ENCODE data around the gene SLC6A3.

The SLC6A3 gene

GRCh38 chr5:1345876-1346626 lies 99.2 kb downstream of the SLC6A3 start:
- Histone ChIP-seq H3K27ac (ENCODE audit: low read length) (no peak overlapping the region), H4K20me1 (ENCODE audit: insufficient read depth, low read length) (no peaks in the 10 kb centered on the region), H3K4me2 (ENCODE audit: low read length) (peak overlapping the region; percentile 97), H2AFZ (ENCODE audit: low read depth, low read length) (no peak overlapping the region), H3K4me1 (ENCODE audit: low read length) (peaks cover 31% of the 10 kb centered on the region), H3K9me3 (ENCODE audit: insufficient read depth, low read length) (no peaks in the 10 kb centered on the region), H3K27me3 (ENCODE audit: low read depth, low read length) (no peaks in the 10 kb centered on the region), H3K9ac (ENCODE audit: low read length) (peak overlapping the region; percentile 88), H3K36me3 (replicated peaks; ENCODE audit: low read depth, low read length) (peaks cover 9% of the 10 kb centered on the region), H3K4me3 (ENCODE audit: low read length) (peak overlapping the region; percentile 100), H3K79me2 (ENCODE audit: low read length) (peaks cover 37% of the 10 kb centered on the region)
- no peak for TF ChIP-seq EZH2phosphoT487 (IDR thresholded peaks at IDR 0.05; ENCODE audit: low read depth)
- no peak for TF ChIP-seq CTCF (IDR thresholded peaks at IDR 0.05; ENCODE audit: low read depth, low read length)

- Histone ChIP-seq H3K4me1 (ENCODE audit: low read length) (peaks cover 31% of the 10 kb centered on the region), H3K9ac (ENCODE audit: low read length) (peak within 1 kb of the TSS; percentile 88), H4K20me1 (ENCODE audit: insufficient read depth, low read length) (no peaks in the 10 kb centered on the region), H2AFZ (ENCODE audit: low read depth, low read length) (no peak within 1 kb of the TSS; the same call in 1 of the 2 replicates), H3K9me3 (ENCODE audit: insufficient read depth, low read length) (no peaks in the 10 kb centered on the region), H3K27ac (ENCODE audit: low read length) (peak within 1 kb of the TSS; percentile 21), H3K79me2 (ENCODE audit: low read length) (peaks cover 37% of the 10 kb centered on the region), H3K4me3 (ENCODE audit: low read length) (peak within 1 kb of the TSS; percentile 100), H3K4me2 (ENCODE audit: low read length) (peak within 1 kb of the TSS; percentile 97), H3K27me3 (ENCODE audit: low read depth, low read length) (no peaks in the 10 kb centered on the region), H3K36me3 (replicated peaks; ENCODE audit: low read depth, low read length) (peaks cover 11% of the 10 kb centered on the region)
- TF ChIP-seq EZH2phosphoT487 (IDR thresholded peaks at IDR 0.05; ENCODE audit: low read depth) (no peak), CTCF (IDR thresholded peaks at IDR 0.05; ENCODE audit: low read depth, low read length) (no peak)
Measured at GRCh38 chr5:1344975-1345838, 100.0 kb downstream of the SLC6A3 start, which contains the start of gene CLPTM1L. Gene CLPTM1L (minus strand): TSS chr5:1345099. CDS start chr5:1344841, 258 bp downstream.

- Histone ChIP-seq H3K36me3 (replicated peaks; ENCODE audit: low read depth, low read length) (peaks cover 11% of the 10 kb centered on the region), H3K9me3 (ENCODE audit: insufficient read depth, low read length) (no peaks in the 10 kb centered on the region), H4K20me1 (ENCODE audit: insufficient read depth, low read length) (no peaks in the 10 kb centered on the region), H3K9ac (ENCODE audit: low read length) (peak overlapping the region; percentile 66), H3K27me3 (ENCODE audit: low read depth, low read length) (no peaks in the 10 kb centered on the region), H3K4me2 (ENCODE audit: low read length) (peak overlapping the region; percentile 73), H3K27ac (ENCODE audit: low read length) (no peak overlapping the region), H3K79me2 (ENCODE audit: low read length) (peaks cover 37% of the 10 kb centered on the region), H2AFZ (ENCODE audit: low read depth, low read length) (no peak overlapping the region), H3K4me1 (ENCODE audit: low read length) (peaks cover 31% of the 10 kb centered on the region), H3K4me3 (ENCODE audit: low read length) (peak overlapping the region; percentile 81)
- no peak for TF ChIP-seq EZH2phosphoT487 (IDR thresholded peaks at IDR 0.05; ENCODE audit: low read depth)
- no peak for TF ChIP-seq CTCF (IDR thresholded peaks at IDR 0.05; ENCODE audit: low read depth, low read length)
Measured at GRCh38 chr5:1343931-1344901, 101.0 kb downstream of the SLC6A3 start.

All from OCI-LY3 (cell line).